K562 (cell line): ENCODE results near the gene GLIS1. TPM values are rescaled to one million over a fixed set of nuclear protein-coding genes. Genes with fewer than 3 reads are reported as not detected.

Experiments used
- BRD9 ChIP-seq: fragments of 450-650 bp; IDR thresholded peaks from 2 replicates; pipeline ENCODE4 v1.6.1; 2018; ENCODE audit warnings: low read depth; ENCODE audit not compliant: partially characterized antibody
- E2F3 ChIP-seq: fragments of 250-450 bp; sonication (Bioruptor Pico); IDR thresholded peaks from 2 replicates; pipeline ENCODE4 v1.4.0; 2020; ENCODE audit warnings: mild to moderate bottlenecking
- FOXJ3 ChIP-seq: sonication (generic); formaldehyde crosslinking; IDR thresholded peaks from 2 replicates; pipeline ENCODE4 v1.4.0; 2020; ENCODE audit warnings: mild to moderate bottlenecking, missing genetic modification reagents
- FOXM1 ChIP-seq, 2 experiments: fragments of 450-650 bp in 1 of 2; sonication (generic) in 1 of 2; formaldehyde crosslinking in 1 of 2; IDR thresholded peaks; 2 replicates each; pipeline versions ENCODE4 v1.6.1 to v1.9.0; 2017 to 2022; ENCODE audit warnings: low read depth in 2 of 2, mild to moderate bottlenecking in 2 of 2, missing genetic modification reagents in 1 of 2, moderate library complexity in 1 of 2
- MXI1 ChIP-seq: IDR thresholded peaks from 2 replicates; pipeline ENCODE4 v1.6.1; 2011; ENCODE audit warnings: low read depth, mild to moderate bottlenecking, improper control_type of control experiment, low read length
- NFIC ChIP-seq: fragments of 450-650 bp; IDR thresholded peaks from 2 replicates; pipeline ENCODE4 v1.6.1; 2017; ENCODE audit warnings: mild to moderate bottlenecking, inconsistent platforms
- PHTF2 ChIP-seq: fragments of 250-450 bp; sonication (Bioruptor Pico); IDR thresholded peaks from 2 replicates; pipeline ENCODE4 v1.5.0; 2021; ENCODE audit warnings: mild to moderate bottlenecking
- STAT6 ChIP-seq: sonication (generic); formaldehyde crosslinking; IDR thresholded peaks from 2 replicates; pipeline ENCODE4 v1.8.1; 2023; ENCODE audit warnings: mild to moderate bottlenecking, missing genetic modification reagents
- USF2 ChIP-seq: sonication (generic); formaldehyde crosslinking; IDR thresholded peaks from 2 replicates; pipeline ENCODE4 v1.5.0; 2020; ENCODE audit warnings: missing genetic modification reagents
- ZBTB8A ChIP-seq: fragments of 450-650 bp; IDR thresholded peaks from 2 replicates; pipeline ENCODE4 v1.6.1; 2018; ENCODE audit warnings: mild to moderate bottlenecking, moderate library complexity; ENCODE audit not compliant: partially characterized antibody
- ZNF224 ChIP-seq: sonication (generic); formaldehyde crosslinking; IDR thresholded peaks from 2 replicates; pipeline ENCODE4 v1.8.0; 2022; ENCODE audit warnings: mild to moderate bottlenecking, missing genetic modification reagents
- ZNF707 ChIP-seq: fragments of 250-450 bp; sonication (Bioruptor Pico); conservative IDR thresholded peaks from 2 replicates; pipeline ENCODE4 v1.8.0; 2022; ENCODE audit warnings: inconsistent platforms, mild to moderate bottlenecking, moderate library complexity
- ZNF79 ChIP-seq: fragments of 250-450 bp; sonication (Bioruptor Pico); IDR thresholded peaks from 2 replicates; pipeline ENCODE4 v1.4.0; 2020; ENCODE audit warnings: low read depth, mild to moderate bottlenecking, moderate library complexity
- polyA plus RNA-seq, 8 experiments: library from polyadenylated mRNA; depleted of rRNA in 4 of 8; stranded (reverse) in 5 of 8; unstranded in 3 of 8; fragments of >200 nt; fragmentation: Nextera tagmentation in 2 of 8; fragmentation: Illumina TruSeq in 1 of 8; extraction: Ambion mirVana in 2 of 8; extraction: Trizol in 1 of 8; gene quantifications; 2 replicates each; pipeline versions ENCODE4 v1.2.1 to v1.2.3, GENCODE V29; 2011 to 2014; ENCODE audit warnings: inconsistent platforms in 1 of 8, missing spikeins in 1 of 8
- total RNA-seq, 7 experiments: library from RNA; depleted of rRNA in 6 of 7; stranded (reverse); fragments of >200 nt in 6 of 7; fragmentation: Illumina TruSeq in 2 of 7; extraction: Trizol in 2 of 7; gene quantifications; 2 replicates each; pipeline versions ENCODE4 v1.2.1 to v1.2.3, GENCODE V29; 2011 to 2021; ENCODE audit warnings: low replicate concordance in 1 of 7
- TF ChIP-seq, protein P1 (sequence below): IDR thresholded peaks from 2 replicates; pipeline ENCODE4 v1.6.1; 2012; ENCODE audit warnings: low read depth, low read length, improper control_type of control experiment, borderline replicate concordance
- TF ChIP-seq, protein P2 (sequence below), 3 experiments: fragments of 200-800 bp in 1 of 3; sonication (Bioruptor generic) in 1 of 3; sonication (generic) in 1 of 3; formaldehyde crosslinking in 1 of 3; IDR thresholded peaks; 2 replicates each; pipeline versions ENCODE4 v1.6.1 to v1.8.0; 2016 to 2022; ENCODE audit warnings: mild to moderate bottlenecking in 2 of 3, missing compliant biosample characterization in 2 of 3, missing genetic modification characterization in 2 of 3, missing genetic modification reagents in 1 of 3
- TF ChIP-seq, protein P3 (sequence below): IDR thresholded peaks from 2 replicates; pipeline ENCODE4 v1.6.1; 2011; ENCODE audit not compliant: insufficient read length; ENCODE audit errors: extremely low read depth
- TF ChIP-seq, protein P4 (sequence below), 3 experiments: IDR thresholded peaks in 2 of 3; conservative IDR thresholded peaks in 1 of 3; 2 replicates each; pipeline ENCODE4 v1.5.1; 2011 to 2012; ENCODE audit warnings: low read length in 3 of 3, mild to moderate bottlenecking in 3 of 3, control low read depth in 2 of 3, improper control_type of control experiment in 1 of 3, inconsistent platforms in 1 of 3, low read depth in 1 of 3, mixed read lengths in 1 of 3, moderate library complexity in 1 of 3; ENCODE audit not compliant: insufficient read depth in 2 of 3

Gene GLIS1
- total and polyA plus RNA-seq, 9 of the 15 experiments (the other 6 are each of a cell fraction or from before 2014, with no cell fraction given) = not detected

- TF ChIP-seq STAT6 (CRISPR knock-in tag) (no peak), NFIC (peak; percentile 88), FOXM1 (IDR thresholded peaks at IDR 0.05; ENCODE audit: low read depth) (no peak), FOXM1 (CRISPR knock-in tag; IDR thresholded peaks at IDR 0.05; ENCODE audit: low read depth) (no peak), ZNF224 (CRISPR knock-in tag) (no peak), PHTF2 (CRISPR knock-in tag) (no peak), FOXJ3 (no peak), USF2 (no peak), ZBTB8A (no peak), MXI1 (no peak), E2F3 (CRISPR knock-in tag) (no peak), ZNF79 (CRISPR knock-in tag) (no peak), BRD9 (no peak), ZNF707 (CRISPR knock-in tag) (no peak)
- TF ChIP-seq, protein P1, sequence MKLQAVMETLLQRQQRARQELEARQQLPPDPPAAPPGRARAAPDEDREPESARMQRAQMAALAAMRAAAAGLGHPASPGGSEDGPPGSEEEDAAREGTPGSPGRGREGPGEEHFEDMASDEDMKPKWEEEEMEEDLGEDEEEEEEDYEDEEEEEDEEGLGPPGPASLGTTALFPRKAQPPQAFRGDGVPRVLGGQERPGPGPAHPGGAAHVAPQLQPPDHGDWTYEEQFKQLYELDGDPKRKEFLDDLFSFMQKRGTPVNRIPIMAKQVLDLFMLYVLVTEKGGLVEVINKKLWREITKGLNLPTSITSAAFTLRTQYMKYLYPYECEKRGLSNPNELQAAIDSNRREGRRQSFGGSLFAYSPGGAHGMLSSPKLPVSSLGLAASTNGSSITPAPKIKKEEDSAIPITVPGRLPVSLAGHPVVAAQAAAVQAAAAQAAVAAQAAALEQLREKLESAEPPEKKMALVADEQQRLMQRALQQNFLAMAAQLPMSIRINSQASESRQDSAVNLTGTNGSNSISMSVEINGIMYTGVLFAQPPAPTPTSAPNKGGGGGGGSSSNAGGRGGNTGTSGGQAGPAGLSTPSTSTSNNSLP = no peak
- TF ChIP-seq, protein P2, sequence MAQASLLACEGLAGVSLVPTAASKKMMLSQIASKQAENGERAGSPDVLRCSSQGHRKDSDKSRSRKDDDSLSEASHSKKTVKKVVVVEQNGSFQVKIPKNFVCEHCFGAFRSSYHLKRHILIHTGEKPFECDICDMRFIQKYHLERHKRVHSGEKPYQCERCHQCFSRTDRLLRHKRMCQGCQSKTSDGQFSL (CRISPR knock-in tag; IDR thresholded peaks at IDR 0.05) = peak; percentile 76
- TF ChIP-seq, protein P2 (tag; IDR thresholded peaks at IDR 0.05) = no peak
- TF ChIP-seq, protein P3, sequence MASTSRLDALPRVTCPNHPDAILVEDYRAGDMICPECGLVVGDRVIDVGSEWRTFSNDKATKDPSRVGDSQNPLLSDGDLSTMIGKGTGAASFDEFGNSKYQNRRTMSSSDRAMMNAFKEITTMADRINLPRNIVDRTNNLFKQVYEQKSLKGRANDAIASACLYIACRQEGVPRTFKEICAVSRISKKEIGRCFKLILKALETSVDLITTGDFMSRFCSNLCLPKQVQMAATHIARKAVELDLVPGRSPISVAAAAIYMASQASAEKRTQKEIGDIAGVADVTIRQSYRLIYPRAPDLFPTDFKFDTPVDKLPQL = no peak
- TF ChIP-seq, protein P4, sequence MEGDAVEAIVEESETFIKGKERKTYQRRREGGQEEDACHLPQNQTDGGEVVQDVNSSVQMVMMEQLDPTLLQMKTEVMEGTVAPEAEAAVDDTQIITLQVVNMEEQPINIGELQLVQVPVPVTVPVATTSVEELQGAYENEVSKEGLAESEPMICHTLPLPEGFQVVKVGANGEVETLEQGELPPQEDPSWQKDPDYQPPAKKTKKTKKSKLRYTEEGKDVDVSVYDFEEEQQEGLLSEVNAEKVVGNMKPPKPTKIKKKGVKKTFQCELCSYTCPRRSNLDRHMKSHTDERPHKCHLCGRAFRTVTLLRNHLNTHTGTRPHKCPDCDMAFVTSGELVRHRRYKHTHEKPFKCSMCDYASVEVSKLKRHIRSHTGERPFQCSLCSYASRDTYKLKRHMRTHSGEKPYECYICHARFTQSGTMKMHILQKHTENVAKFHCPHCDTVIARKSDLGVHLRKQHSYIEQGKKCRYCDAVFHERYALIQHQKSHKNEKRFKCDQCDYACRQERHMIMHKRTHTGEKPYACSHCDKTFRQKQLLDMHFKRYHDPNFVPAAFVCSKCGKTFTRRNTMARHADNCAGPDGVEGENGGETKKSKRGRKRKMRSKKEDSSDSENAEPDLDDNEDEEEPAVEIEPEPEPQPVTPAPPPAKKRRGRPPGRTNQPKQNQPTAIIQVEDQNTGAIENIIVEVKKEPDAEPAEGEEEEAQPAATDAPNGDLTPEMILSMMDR (IDR thresholded peaks at IDR 0.05 in 2 of 3, conservative IDR thresholded peaks at IDR 0.05 in 1 of 3; ENCODE audit: insufficient read depth in 2 of 3, low read depth in 1 of 3, low read length in 3 of 3) = peak; percentile 55 to 69 (median 64)
Measured at GRCh38 chr1:53681977-53682685, 56.8 kb downstream of the GLIS1 start (continued).
